Cardiac septum (tissue), 1 donor: ENCODE results near the gene LSM5. TPM values are rescaled to one million over a fixed set of nuclear protein-coding genes. Genes with fewer than 3 reads are reported as not detected.
"Not testable (repeated sequence)": the region's sequence is repeated elsewhere in the genome, so short reads cannot be mapped to it uniquely, and the experiment has no call there.

Source experiments
- DNase-seq: peaks from one replicate; pipeline ENCODE4 v3.0.0-alpha.2; 2020; ENCODE audit warnings: low spot score
- intact Hi-C: fragments of 100-400 bp; cut with DNase I; formaldehyde crosslinking; loops from one replicate; pipeline ENCODE4 v1.14.0; 2022
- total RNA-seq: library from RNA; stranded (reverse); fragmentation: NEBNext Ultra II Directional; extraction: Animal tissue kit (Norgen Biotek cat#: 25700); gene quantifications from one replicate; pipeline ENCODE4 v1.2.1, GENCODE V29; 2021
- donor health status: DM: no; HTN: no; CAD: no.

LSM5 gene
- total RNA-seq, 1 donor from 2014 or later = 31.1 TPM

DNA sequence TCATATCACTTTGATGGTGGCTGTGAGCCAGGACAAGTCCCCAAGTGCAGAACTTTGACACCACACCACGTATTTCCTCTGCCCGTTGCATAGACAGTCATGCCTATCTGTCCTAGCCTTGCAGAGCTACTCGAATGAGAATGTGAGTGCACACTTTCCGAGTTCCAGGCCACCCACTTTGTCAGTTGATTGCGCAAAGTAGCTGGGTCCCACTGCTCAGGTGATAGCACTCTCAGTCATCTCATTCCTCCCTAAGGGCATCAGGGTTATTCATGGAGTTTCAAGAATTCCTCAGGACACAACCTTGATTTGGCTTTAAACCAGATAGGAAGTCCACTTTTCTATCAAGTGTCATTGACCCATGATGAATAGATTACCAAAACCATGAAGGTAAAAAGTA lies 19.3 kb downstream of the LSM5 start:
- intact Hi-C loops = loop anchor here (10.0 kb wide), 1 partner anchor 726 kb away; no protein-coding TSS in a partner anchor
- no peak for DNase-seq

DNA sequence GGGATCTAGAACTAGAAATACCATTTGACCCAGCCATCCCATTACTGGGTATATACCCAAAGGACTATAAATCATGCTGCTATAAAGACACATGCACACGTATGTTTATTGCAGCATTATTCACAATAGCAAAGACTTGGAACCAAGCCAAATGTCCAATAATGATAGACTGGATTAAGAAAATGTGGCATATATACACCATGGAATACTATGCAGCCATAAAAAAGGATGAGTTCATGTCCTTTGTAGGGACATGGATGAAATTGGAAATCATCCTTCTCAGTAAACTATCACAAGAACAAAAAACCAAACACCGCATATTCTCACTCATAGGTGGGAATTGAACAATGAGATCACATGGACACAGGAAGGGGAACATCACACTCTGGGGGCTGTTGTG lies 20.2 kb downstream of the LSM5 start:
- intact Hi-C loops = loop anchor here (10.0 kb wide), 1 partner anchor 725 kb away; no protein-coding TSS in a partner anchor
- DNase-seq = not testable (repeated sequence)

DNA sequence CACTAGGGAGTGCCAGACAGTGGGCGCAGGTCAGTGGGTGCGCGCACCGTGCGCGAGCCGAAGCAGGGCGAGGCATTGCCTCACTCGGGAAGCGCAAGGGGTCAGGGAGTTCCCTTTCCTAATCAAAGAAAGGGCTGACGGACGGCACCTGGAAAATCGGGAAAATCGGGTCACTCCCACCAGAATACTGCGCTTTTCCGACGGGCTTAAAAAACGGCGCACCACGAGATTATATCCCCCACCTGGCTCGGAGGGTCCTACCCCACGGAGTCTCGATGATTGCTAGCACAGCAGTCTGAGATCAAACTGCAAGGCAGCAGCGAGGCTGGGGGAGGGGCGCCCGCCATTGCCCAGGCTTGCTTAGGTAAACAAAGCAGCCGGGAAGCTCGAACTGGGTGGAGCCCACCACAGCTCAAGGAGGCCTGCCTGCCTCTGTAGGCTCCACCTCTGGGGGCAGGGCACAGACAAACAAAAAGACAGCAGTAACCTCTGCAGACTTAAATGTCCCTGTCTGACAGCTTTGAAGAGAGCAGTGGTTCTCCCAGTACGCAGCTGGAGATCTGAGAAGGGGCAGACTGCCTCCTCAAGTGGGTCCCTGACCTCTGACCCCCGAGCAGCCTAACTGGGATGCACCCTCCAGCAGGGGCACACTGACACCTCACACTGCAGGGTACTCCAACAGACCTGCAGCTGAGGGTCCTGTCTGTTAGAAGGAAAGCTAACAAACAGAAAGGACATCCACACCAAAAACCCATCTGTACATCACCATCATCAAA lies 25.4 kb downstream of the LSM5 start:
- intact Hi-C loops, DNase-seq: not testable (repeated sequence)

DNA sequence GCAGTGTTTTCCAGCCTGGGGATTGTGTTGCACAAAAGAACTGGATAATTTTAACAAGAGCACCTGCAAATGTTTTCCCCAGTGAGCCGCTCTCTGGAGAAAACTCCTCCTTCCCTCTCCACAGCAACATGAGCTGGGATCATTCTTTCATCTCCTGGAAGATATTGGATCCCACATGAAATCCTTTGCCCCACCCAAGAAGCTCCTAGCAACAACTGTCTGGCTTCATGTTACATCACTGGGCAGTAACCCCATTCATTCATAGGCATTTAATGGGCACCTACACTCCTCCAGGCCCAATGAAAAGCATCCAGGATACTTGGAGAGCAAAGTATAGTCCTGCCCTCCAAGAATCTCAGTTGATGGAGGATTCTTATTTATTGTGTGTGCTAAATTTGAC lies 27.2 kb downstream of the LSM5 start:
- no peak for DNase-seq
- intact Hi-C loops = no loop called here

DNA sequence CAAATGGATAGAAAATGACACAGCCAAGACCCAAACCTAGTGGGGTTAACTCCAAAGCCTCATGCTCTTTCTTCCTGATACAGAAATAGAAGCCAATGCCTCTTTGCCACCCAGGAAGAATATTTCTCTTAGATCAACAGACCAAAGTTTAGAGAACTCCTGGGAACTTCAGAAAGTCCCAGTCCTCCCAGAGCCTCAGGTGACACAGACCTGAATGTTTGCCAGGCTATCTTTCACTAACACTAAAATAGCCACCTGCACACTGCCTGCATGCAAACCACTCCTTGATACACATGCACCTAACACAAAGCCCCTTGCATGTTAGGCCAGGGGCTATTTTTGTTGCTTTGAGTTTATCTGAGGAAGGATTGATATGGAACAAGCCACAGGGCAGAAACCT lies 27.7 kb downstream of the LSM5 start:
- intact Hi-C loops = no loop called here
- DNase-seq = no peak

DNA sequence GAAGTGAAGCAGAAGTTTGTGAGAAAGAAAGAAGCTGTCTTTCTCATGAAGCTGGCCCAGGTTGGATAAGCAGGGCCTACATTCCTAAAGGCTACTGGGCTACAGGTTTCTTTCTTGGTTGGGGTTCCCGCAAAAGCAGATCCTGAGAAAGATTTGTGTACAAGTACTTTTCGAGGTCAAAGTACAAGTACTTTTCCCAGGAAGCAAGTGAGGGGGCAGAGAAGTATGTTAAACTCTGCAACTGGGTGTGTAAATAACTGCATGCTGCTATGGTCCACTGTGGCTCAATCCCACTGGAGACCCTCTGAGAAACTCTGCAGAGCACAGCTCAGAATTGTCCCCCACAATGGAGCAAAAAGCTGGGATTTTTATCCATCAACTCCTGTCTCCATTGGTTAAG lies 28.7 kb downstream of the LSM5 start:
- intact Hi-C loops = no loop called here
- no peak for DNase-seq

DNA sequence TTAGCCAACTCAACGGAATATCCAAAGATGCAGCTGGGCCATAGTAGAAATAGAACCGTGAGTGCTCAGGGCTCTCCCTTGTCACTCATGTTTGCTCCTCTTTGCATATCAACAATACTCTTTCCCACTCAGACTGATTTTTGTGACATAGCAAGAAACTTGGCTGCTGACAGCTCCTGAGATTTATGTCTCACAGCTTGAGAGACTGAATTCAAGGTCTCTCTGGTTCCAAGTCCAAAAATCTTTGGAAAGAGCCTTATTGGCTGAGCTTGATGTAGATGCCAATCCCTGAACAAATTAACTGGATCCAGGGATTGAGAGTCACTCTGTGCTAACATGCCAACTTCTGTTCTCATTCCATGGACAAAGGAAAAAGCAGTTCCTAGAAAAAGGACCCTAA lies 30.4 kb downstream of the LSM5 start:
- no peak for DNase-seq
- intact Hi-C loops = no loop called here

DNA sequence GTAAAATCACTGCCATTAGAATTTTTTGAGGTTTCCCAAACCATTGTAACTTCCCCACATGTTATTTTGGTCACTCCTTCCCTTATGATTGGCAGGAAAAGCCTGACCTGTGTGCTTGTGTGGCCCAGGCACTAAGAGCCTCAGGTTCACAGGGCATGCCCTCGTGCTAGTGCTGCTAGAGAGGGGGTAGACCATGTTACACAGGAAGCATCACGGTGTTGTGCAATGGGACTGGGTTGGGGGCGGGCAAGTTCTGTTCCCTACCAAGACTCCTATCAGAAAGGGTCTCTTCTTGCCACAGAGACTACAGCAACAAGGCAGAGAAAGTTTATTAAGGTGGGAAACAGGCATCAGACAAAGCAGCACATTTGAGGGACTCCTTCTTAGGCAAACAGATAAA lies 32.2 kb downstream of the LSM5 start:
- intact Hi-C loops = no loop called here
- DNase-seq = no peak

DNA sequence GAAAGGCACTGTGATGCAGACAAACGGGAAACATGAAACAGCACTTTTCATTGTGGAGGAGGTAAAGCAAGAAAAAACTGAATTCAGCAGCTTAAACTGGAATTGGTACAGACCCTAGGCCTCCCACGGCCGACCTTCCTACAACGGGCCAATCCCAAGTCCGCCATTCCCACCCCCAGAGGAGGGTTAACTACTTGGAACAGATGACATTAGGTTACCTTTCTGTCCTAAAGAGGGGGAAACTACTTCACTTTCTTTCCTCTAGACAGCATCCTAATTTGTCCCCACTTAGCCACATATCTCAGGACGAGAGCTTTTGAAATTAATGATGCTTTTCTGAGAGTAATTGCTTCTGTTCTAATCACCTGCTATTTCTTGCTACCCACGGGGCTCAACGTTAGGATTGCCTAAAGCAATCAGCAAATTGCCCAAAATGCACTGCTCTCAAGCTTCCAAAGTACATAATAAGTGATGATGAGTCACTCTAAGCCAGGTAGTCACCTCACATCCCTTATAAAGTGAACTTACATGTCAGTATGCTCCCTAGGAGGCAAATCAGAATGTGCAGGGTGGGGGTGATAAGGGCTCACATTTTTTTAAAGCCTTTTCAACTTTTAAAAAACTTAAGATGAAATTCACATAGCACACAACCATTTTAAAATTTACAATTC lies 36.7 kb downstream of the LSM5 start:
- DNase-seq = no peak

DNA sequence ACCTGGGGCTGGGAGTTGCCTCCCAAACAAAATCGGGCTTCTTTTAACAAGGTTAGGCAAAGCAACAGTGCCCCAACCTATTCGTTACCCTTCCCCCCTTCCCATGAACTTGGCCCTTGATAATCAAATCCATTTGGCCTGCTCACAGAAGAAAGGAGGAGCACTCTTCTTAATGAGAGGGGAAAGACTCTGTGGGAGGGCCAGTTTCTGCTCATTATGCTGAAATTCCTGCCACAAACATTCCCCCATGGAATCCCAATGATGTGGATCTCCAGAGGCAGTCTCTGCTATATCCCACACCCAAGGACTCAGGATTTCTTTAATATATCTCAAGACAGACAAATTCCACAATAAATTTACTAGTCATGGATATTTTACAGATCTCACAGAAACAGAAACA lies 43.0 kb downstream of the LSM5 start:
- intact Hi-C loops = no loop called here
- no peak for DNase-seq

More for the DNA sequence above, 36.7 kb downstream of the LSM5 start:
- intact Hi-C loops = no loop called here

DNA sequence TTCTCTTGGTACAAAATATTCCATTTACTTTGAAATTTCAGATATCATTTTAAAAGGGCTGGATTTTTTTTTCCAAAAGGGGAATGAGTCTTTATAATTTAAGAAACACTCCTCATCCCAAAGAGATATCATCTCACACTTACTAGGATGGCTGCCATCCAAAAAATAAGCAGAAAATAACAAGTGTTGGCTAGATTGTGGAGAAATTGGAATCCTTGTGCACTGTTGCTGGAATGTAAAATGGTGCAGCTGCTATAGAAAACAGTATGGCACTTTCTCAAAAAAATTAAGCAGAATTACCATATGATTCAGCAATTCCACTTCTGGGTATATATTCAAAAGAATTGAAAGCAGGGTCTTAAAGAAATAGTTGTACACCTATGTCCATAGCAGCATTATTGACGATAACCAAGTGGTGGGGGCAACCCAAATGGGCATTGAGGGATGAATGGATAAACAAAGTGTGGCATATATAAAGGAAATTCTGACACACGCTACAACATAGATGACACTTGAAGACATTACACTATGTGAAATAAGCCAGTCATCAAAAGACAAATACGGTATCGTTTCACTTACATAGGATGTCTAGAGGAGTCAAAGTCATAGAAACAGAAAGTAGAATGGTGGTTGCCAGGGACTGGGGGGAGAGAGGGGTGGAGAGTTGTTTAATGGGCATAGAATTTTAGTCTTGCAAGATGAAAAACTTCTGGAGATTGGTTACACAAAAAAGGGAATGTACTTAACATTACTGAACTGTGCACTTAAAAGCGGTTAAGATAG lies 53.8 kb downstream of the LSM5 start:
- intact Hi-C loops = no loop called here
- no peak for DNase-seq

Other genes with a start within 250 kb of the LSM5 start
- 12.5 TPM for gene AVL9, start 5.1 kb upstream of the LSM5 start, total RNA-seq